HepG2 (cell line): ENCODE results near the gene HMCN2. TPM values are rescaled to one million over a fixed set of nuclear protein-coding genes. Genes with fewer than 3 reads are reported as not detected.

Experiments used
- ATAC-seq: fragments of 200-7000 bp; cut with Tn5 transposase; 3 replicates; pipeline ENCODE4 v1.9.1; 2020; ENCODE audit warnings: mild to moderate bottlenecking, moderate library complexity
- BruUV-seq: library from RNA; stranded (reverse); fragments of 400-500 nt; replicated peaks from 2 replicates; lab custom pipeline; 2021; lab: Mats Ljungman, UMichigan
- CTCF ChIA-PET: fragments of 300-600 bp; formaldehyde crosslinking; extraction: SDS; loops from one replicate; lab custom pipeline; 2021; ENCODE audit warnings: low total read pairs, inconsistent platforms, low intra/inter-chr PET ratio; lab: Yijun Ruan, JAX
- POLR2A ChIA-PET: fragments of 350-600 bp; sonication (Branson Sonifier 250); formaldehyde crosslinking; loops from one replicate; lab custom pipeline; 2020; ENCODE audit warnings: antibody characterized with exemption, inconsistent platforms; lab: Yijun Ruan, JAX
- DNase-seq: peaks from one replicate; pipeline ENCODE4 v3.0.0-alpha.2; 2015; ENCODE audit warnings: low spot score
- FAIRE-seq: peaks from 3 replicates; lab custom pipeline; 2011; peaks lifted over from hg19 to GRCh38; lab: Jason Lieb, UNC
- H2AFZ ChIP-seq: one replicate; pipeline ENCODE4 v1.6.1; 2011; ENCODE audit warnings: low read length, inconsistent platforms
- H3K27ac ChIP-seq: fragments of 300-600 bp; 3 replicates; pipeline ENCODE4 v1.8.0; 2011; ENCODE audit warnings: mixed run types, mild to moderate bottlenecking, mixed read lengths, low read length, inconsistent platforms; ENCODE audit not compliant: insufficient read depth; ENCODE audit errors: extremely low read length
- H3K27me3 ChIP-seq, 2 experiments: fragments of 200-600 bp in 1 of 2; 2 replicates in 1 of 2; 3 replicates in 1 of 2; pipeline versions ENCODE4 v1.6.0 to v1.8.0; 2011; ENCODE audit warnings: low read length in 2 of 2, mild to moderate bottlenecking in 2 of 2, moderate library complexity in 2 of 2, inconsistent platforms in 1 of 2; ENCODE audit not compliant: insufficient read depth in 2 of 2, control insufficient read depth in 1 of 2
- H3K36me3 ChIP-seq, 2 experiments: fragments of 200-600 bp in 1 of 2; replicated peaks in 1 of 2; 2 replicates in 1 of 2; 3 replicates in 1 of 2; pipeline versions ENCODE4 v1.5.1 to v1.8.0; 2011; ENCODE audit warnings: low read length in 2 of 2, inconsistent platforms in 1 of 2; ENCODE audit not compliant: insufficient read depth in 2 of 2, control insufficient read depth in 1 of 2
- H3K4me1 ChIP-seq: 2 replicates; pipeline ENCODE4 v1.5.1; 2012; ENCODE audit warnings: low read length, inconsistent platforms; ENCODE audit not compliant: insufficient read depth
- H3K4me2 ChIP-seq: 2 replicates; pipeline ENCODE4 v1.6.0; 2011; ENCODE audit warnings: low read depth, low read length, inconsistent platforms
- H3K4me3 ChIP-seq, 3 experiments: fragments of 200-600 bp in 1 of 3; sonication (generic), shearing (Covaris generic) in 1 of 3; replicated peaks in 1 of 3; 2 replicates each; pipeline ENCODE4 v1.5.1; 2011 to 2016; ENCODE audit warnings: low read length in 3 of 3, inconsistent platforms in 2 of 3, low read depth in 2 of 3, mild to moderate bottlenecking in 2 of 3, control low read depth in 1 of 3, mixed read lengths in 1 of 3; ENCODE audit not compliant: insufficient read depth in 1 of 3
- H3K79me2 ChIP-seq: one replicate; pipeline ENCODE4 v1.6.1; 2011; ENCODE audit warnings: low read length, inconsistent platforms; ENCODE audit not compliant: insufficient read depth
- H3K9ac ChIP-seq: 2 replicates; pipeline ENCODE4 v1.6.0; 2011; ENCODE audit warnings: mild to moderate bottlenecking, low read depth, low read length, inconsistent platforms; ENCODE audit not compliant: insufficient read depth
- H3K9me3 ChIP-seq: 2 replicates; pipeline ENCODE4 v1.5.1; 2012; ENCODE audit warnings: mild to moderate bottlenecking, low read length
- H4K20me1 ChIP-seq: 2 replicates; pipeline ENCODE4 v1.6.0; 2011; ENCODE audit warnings: inconsistent platforms, mild to moderate bottlenecking, low read length, moderate library complexity; ENCODE audit not compliant: insufficient read depth
- PHF5A ChIP-seq: IDR thresholded peaks from one replicate; pipeline ENCODE4 v1.6.1; 2018; ENCODE audit warnings: low read depth, missing genetic modification reagents; ENCODE audit not compliant: unreplicated experiment
- RBM22 ChIP-seq: fragments of 200-400 bp; formaldehyde crosslinking; optimal IDR thresholded peaks from 2 replicates; pipeline ENCODE3; 2017; ENCODE audit warnings: mild to moderate bottlenecking, low read length, moderate library complexity
- SMAD3 ChIP-seq: sonication (generic); formaldehyde crosslinking; IDR thresholded peaks from 2 replicates; pipeline ENCODE4 v1.4.0; 2020; ENCODE audit warnings: missing genetic modification reagents
- TBP ChIP-seq: sonication (generic); formaldehyde crosslinking; IDR thresholded peaks from 2 replicates; pipeline ENCODE4 v1.5.0; 2020; ENCODE audit warnings: missing genetic modification reagents
- ZKSCAN5 ChIP-seq: sonication (generic); formaldehyde crosslinking; IDR thresholded peaks from 2 replicates; pipeline ENCODE4 v1.5.1; 2020; ENCODE audit warnings: mild to moderate bottlenecking, missing genetic modification reagents
- ZNF335 ChIP-seq: sonication (generic); formaldehyde crosslinking; IDR thresholded peaks from 2 replicates; pipeline ENCODE4 v1.4.0; 2020; ENCODE audit warnings: missing genetic modification reagents
- ZNF407 ChIP-seq: sonication (generic); formaldehyde crosslinking; IDR thresholded peaks from one replicate; pipeline ENCODE4 v1.5.1; 2020; ENCODE audit warnings: mild to moderate bottlenecking, missing genetic modification reagents; ENCODE audit errors: not compliant biosample characterization
- ZNF503 ChIP-seq: sonication (generic); formaldehyde crosslinking; IDR thresholded peaks from 2 replicates; pipeline ENCODE4 v1.4.0; 2020; ENCODE audit warnings: missing genetic modification reagents
- ZNF639 ChIP-seq: conservative IDR thresholded peaks from 2 replicates; pipeline ENCODE4 v1.6.1; 2018; ENCODE audit warnings: missing genetic modification reagents
- ZNF770 ChIP-seq: sonication (generic); formaldehyde crosslinking; IDR thresholded peaks from 2 replicates; pipeline ENCODE4 v1.5.0; 2020; ENCODE audit warnings: mild to moderate bottlenecking, missing genetic modification reagents
- WGBS: methylation state at CpG from one replicate; pipeline ENCODE4 v1.1.6; 2017; ENCODE audit warnings: low lambda C conversion rate; 5-methylcytosine and 5-hydroxymethylcytosine counted together
- in situ Hi-C: cut with HindIII; loops from 2 replicates; pipeline ENCODE4 v1.10.0; 2017; ENCODE audit warnings: low pct_unique_long_range_greater_than_20kb; ENCODE audit not compliant: extremely low pct_ligation_motif_present
- intact Hi-C: fragments of 100-400 bp; cut with micrococcal nuclease; formaldehyde crosslinking; loops from one replicate; pipeline ENCODE4 v1.10.0; 2022; ENCODE audit not compliant: unreplicated experiment
- polyA plus RNA-seq, 8 experiments: library from polyadenylated mRNA; depleted of rRNA in 3 of 8; stranded (reverse) in 7 of 8; unstranded in 1 of 8; fragments of >200 nt; fragmentation: Illumina TruSeq in 4 of 8; extraction: Trizol in 4 of 8; gene quantifications; 2 replicates each; pipeline versions ENCODE4 v1.2.1 to v1.2.3, GENCODE V29; 2011 to 2016; ENCODE audit warnings: low read depth in 4 of 8, missing spikeins in 1 of 8, mixed read lengths in 1 of 8; ENCODE audit not compliant: insufficient read depth in 1 of 8
- total RNA-seq, 5 experiments: library from RNA; depleted of rRNA; stranded (reverse); fragments of >200 nt; fragmentation: Illumina TruSeq; extraction: Trizol; gene quantifications; 2 replicates each; pipeline ENCODE4 v1.2.3, GENCODE V29; 2016; ENCODE audit warnings: low read depth in 1 of 5

Gene HMCN2
- total and polyA plus RNA-seq, 2 of the 13 experiments (the other 11 are each of a cell fraction or from before 2014, with no cell fraction given) = 0.09 TPM; not detected in 1

- TF ChIP-seq ZNF639 (CRISPR knock-in tag) (no peak), SMAD3 (CRISPR knock-in tag) (no peak), ZNF770 (CRISPR knock-in tag) (no peak), TBP (CRISPR knock-in tag) (no peak), RBM22 (no peak), ZNF503 (CRISPR knock-in tag) (no peak), ZNF335 (CRISPR knock-in tag) (no peak)
Observed at GRCh38 chr9:130358928-130359327, 93.4 kb downstream of the HMCN2 start (continued).

GRCh38 chr9:130359819-130360218 lies 94.3 kb downstream of the HMCN2 start:
- H3K4me2 ChIP-seq = no peak overlapping the region
- no peaks in the 10 kb centered on the region for H3K36me3 ChIP-seq
- no peaks in the 10 kb centered on the region for H3K79me2 ChIP-seq
- CTCF ChIA-PET = no interaction called here
- no peaks in the 10 kb centered on the region for H4K20me1 ChIP-seq
- H3K27ac ChIP-seq = no peak overlapping the region
- POLR2A ChIA-PET = no interaction called here
- intact Hi-C loops = no loop called here
- H3K4me3 ChIP-seq = no peak overlapping the region
- no peak overlapping the region for H3K9ac ChIP-seq
- no TSS peak for BruUV-seq
- peaks cover 0 to 4% of the 10 kb centered on the region in 2 experiments; a peak in 3 of 5 replicates for H3K27me3 ChIP-seq
- no peaks in the 10 kb centered on the region for H3K9me3 ChIP-seq
- 20% methylated on average over 1 of the region's 9 CpGs for WGBS
- no peak for DNase-seq
- in situ Hi-C loops = no loop called here
- no peak overlapping the region for H2AFZ ChIP-seq
- ATAC-seq = peak; percentile 49
- FAIRE-seq = no peak
- no peaks in the 10 kb centered on the region for H3K4me1 ChIP-seq
- TF ChIP-seq ZKSCAN5 (CRISPR knock-in tag) (no peak), ZNF407 (CRISPR knock-in tag) (no peak), PHF5A (CRISPR knock-in tag) (no peak)
